WTC11 (cell line): ENCODE data around the gene GZMM. TPM values are rescaled to one million over a fixed set of nuclear protein-coding genes. Genes with fewer than 3 reads are reported as not detected.
A peak's percentile ranks its signal among the peaks of the same experiment; 100 is the strongest.

Experiments used
- ATAC-seq: fragments of 200-7000 bp; cut with Tn5 transposase; 2 replicates; pipeline ENCODE4 v1.10.0; 2021; ENCODE audit warnings: mild to moderate bottlenecking, moderate library complexity
- CTCF ChIA-PET: fragments of 300-600 bp; sonication (Branson Sonifier 250); formaldehyde crosslinking; loops from one replicate; lab custom pipeline; 2021; ENCODE audit warnings: antibody characterized with exemption; lab: Charles Lee
- POLR2A ChIA-PET: fragments of 350-600 bp; sonication (Branson Sonifier 250); formaldehyde crosslinking; loops from one replicate; lab custom pipeline; 2021; ENCODE audit warnings: antibody characterized with exemption; lab: Charles Lee
- DNase-seq: peaks from one replicate; pipeline ENCODE4 v3.0.0; 2021; ENCODE audit warnings: low spot score
- H3K27ac Mint-ChIP-seq: 2 replicates; pipeline ENCODE4 v1.8.0; 2021; ENCODE audit warnings: mixed read lengths
- H3K27me3 Mint-ChIP-seq: 2 replicates; pipeline ENCODE4 v1.8.0; 2021; ENCODE audit warnings: low read depth, mild to moderate bottlenecking, moderate library complexity, mixed read lengths
- H3K36me3 Mint-ChIP-seq: 2 replicates; pipeline ENCODE4 v1.8.0; 2021; ENCODE audit warnings: mixed read lengths
- H3K4me1 Mint-ChIP-seq: 2 replicates; pipeline ENCODE4 v1.8.0; 2022; ENCODE audit warnings: mixed read lengths
- H3K4me3 Mint-ChIP-seq: 2 replicates; pipeline ENCODE4 v1.8.0; 2021; ENCODE audit warnings: mild to moderate bottlenecking, moderate library complexity, mixed read lengths
- H3K9me3 Mint-ChIP-seq: 2 replicates; pipeline ENCODE4 v1.8.0; 2021; ENCODE audit warnings: mixed read lengths
- ATF1 ChIP-seq: sonication (generic); formaldehyde crosslinking; IDR thresholded peaks from 2 replicates; pipeline ENCODE4 v1.8.1; 2023; ENCODE audit warnings: mild to moderate bottlenecking, moderate library complexity, missing genetic modification reagents
- ELF4 ChIP-seq: sonication (generic); formaldehyde crosslinking; IDR thresholded peaks from 2 replicates; pipeline ENCODE4 v1.8.1; 2022; ENCODE audit warnings: low read depth, mild to moderate bottlenecking, moderate library complexity, missing genetic modification reagents
- EMX1 ChIP-seq: fragments of 250-450 bp; sonication (Bioruptor Pico); IDR thresholded peaks from 2 replicates; pipeline ENCODE4 v1.8.0; 2021; ENCODE audit warnings: mild to moderate bottlenecking
- FOXK1 ChIP-seq: sonication (generic); formaldehyde crosslinking; IDR thresholded peaks from 2 replicates; pipeline ENCODE4 v1.8.0; 2022; ENCODE audit warnings: mild to moderate bottlenecking, moderate library complexity, missing genetic modification reagents
- GTF2I ChIP-seq: fragments of 250-450 bp; sonication (Bioruptor Pico); conservative IDR thresholded peaks from 2 replicates; pipeline ENCODE4 v1.4.0; 2021; ENCODE audit warnings: mild to moderate bottlenecking
- MXD4 ChIP-seq: fragments of 250-450 bp; sonication (Bioruptor Pico); IDR thresholded peaks from 2 replicates; pipeline ENCODE4 v1.8.0; 2021; ENCODE audit warnings: mild to moderate bottlenecking, moderate library complexity, borderline replicate concordance
- NFYB ChIP-seq: sonication (generic); formaldehyde crosslinking; conservative IDR thresholded peaks from 2 replicates; pipeline ENCODE4 v1.8.0; 2022; ENCODE audit warnings: low read depth, missing genetic modification reagents
- NR3C1 ChIP-seq: sonication (generic); formaldehyde crosslinking; conservative IDR thresholded peaks from 2 replicates; pipeline ENCODE4 v1.8.1; 2023; ENCODE audit warnings: low read depth, mild to moderate bottlenecking, missing genetic modification reagents
- OVOL2 ChIP-seq: fragments of 250-450 bp; sonication (Bioruptor Pico); IDR thresholded peaks from 2 replicates; pipeline ENCODE4 v1.9.0; 2021; ENCODE audit warnings: mild to moderate bottlenecking, borderline replicate concordance
- SMAD4 ChIP-seq: sonication (generic); formaldehyde crosslinking; IDR thresholded peaks from 2 replicates; pipeline ENCODE4 v1.8.0; 2022; ENCODE audit warnings: mild to moderate bottlenecking, missing genetic modification reagents
- SP1 ChIP-seq: sonication (generic); formaldehyde crosslinking; conservative IDR thresholded peaks from 2 replicates; pipeline ENCODE4 v1.8.1; 2022; ENCODE audit warnings: missing genetic modification reagents
- ZNF671 ChIP-seq: fragments of 250-450 bp; sonication (Bioruptor Pico); IDR thresholded peaks from 2 replicates; pipeline ENCODE4 v1.8.0; 2021; ENCODE audit warnings: mild to moderate bottlenecking
- total RNA-seq: library from RNA; stranded (reverse); gene quantifications from 3 replicates; pipeline ENCODE4 v1.2.3, GENCODE V29; 2021
- TF ChIP-seq, protein P1 (sequence below): sonication (generic); formaldehyde crosslinking; IDR thresholded peaks from 2 replicates; pipeline ENCODE4 v1.8.0; 2022; ENCODE audit warnings: mild to moderate bottlenecking, missing genetic modification reagents
- TF ChIP-seq, protein P2 (sequence below): sonication (generic); formaldehyde crosslinking; IDR thresholded peaks from 2 replicates; pipeline ENCODE4 v1.8.1; 2023; ENCODE audit warnings: mild to moderate bottlenecking, moderate library complexity, missing genetic modification reagents
- TF ChIP-seq, protein P3 (sequence below): fragments of 200-600 bp; IDR thresholded peaks from 2 replicates; pipeline ENCODE4 v1.8.0; 2022; ENCODE audit warnings: antibody characterized with exemption
- TF ChIP-seq, protein P4 (sequence below): sonication (generic); formaldehyde crosslinking; IDR thresholded peaks from 2 replicates; pipeline ENCODE4 v1.8.0; 2023; ENCODE audit warnings: missing genetic modification reagents, mild to moderate bottlenecking, borderline replicate concordance
- TF ChIP-seq, protein P5 (sequence below): sonication (generic); formaldehyde crosslinking; IDR thresholded peaks from 2 replicates; pipeline ENCODE4 v1.8.1; 2022; ENCODE audit warnings: low read depth, missing genetic modification reagents, borderline replicate concordance
- TF ChIP-seq, protein P6 (sequence below): fragments of 250-450 bp; sonication (Bioruptor Pico); IDR thresholded peaks from 2 replicates; pipeline ENCODE4 v1.8.0; 2021; ENCODE audit warnings: mild to moderate bottlenecking
- TF ChIP-seq, protein P7 (sequence below): sonication (generic); formaldehyde crosslinking; conservative IDR thresholded peaks from 2 replicates; pipeline ENCODE4 v1.8.1; 2022; ENCODE audit warnings: mild to moderate bottlenecking, missing genetic modification reagents
- TF ChIP-seq, protein P8 (sequence below): fragments of 250-450 bp; sonication (Bioruptor Pico); IDR thresholded peaks from 2 replicates; pipeline ENCODE4 v1.9.0; 2021; ENCODE audit warnings: mild to moderate bottlenecking

GZMM gene
- total RNA-seq, 1 experiment from 2014 or later = 0.68 TPM

DNA sequence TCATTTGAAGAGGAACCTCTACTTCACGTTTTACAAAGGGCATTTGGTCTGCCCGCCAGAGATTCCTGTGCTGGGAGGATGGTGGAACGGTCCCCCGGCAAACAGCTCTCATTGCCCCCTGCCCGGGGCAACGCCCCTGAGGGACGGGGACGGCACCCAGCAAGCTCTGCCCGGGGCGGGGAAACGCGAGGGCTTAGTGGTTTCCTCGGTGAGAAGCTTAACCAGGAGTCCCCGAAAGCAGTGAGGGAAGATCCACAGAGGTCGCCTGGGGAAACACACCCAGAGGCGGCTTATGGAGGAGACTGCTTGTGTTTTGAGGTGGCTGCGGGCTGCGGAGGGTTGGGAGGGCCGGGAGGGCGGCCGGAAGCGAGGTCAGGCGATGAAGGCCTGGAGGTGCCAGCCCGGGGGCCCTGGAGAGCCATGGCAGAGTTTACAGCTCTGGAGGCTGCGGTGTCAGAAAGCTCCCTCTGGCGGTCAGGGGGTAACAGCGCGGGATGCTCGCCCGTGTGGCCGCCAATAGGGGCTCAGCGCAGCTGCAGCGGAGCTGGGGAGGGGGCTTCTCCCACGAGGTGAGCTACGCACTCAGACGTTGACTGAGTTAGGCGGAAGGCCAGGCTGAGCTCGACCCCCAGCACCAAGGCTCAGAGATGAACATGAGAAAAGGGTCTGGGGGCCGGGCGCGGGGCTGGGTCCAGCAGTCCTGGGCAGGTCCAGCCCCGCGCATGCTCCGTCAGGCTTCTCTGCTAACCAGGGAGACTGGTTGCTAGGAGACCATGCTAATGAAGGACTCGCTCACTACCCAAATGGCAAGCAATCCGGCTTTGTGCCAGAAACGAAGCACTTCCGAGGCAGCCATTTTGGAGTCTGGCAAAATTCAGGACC is 37.2 kb upstream of the GZMM start:
- POLR2A ChIA-PET = interaction anchor here (1.0 to 1.3 kb wide), 5 partner anchors 12 to 159 kb away, joined by 3 to 8 read pairs (median 3); partner anchors contain the start of gene CDC34
- Mint-ChIP-seq H3K36me3 (peaks cover 13% of the 10 kb centered on the region), H3K27ac (peak overlapping the region; percentile 100), H3K4me3 (peak overlapping the region; percentile 93), H3K4me1 (peaks cover 17% of the 10 kb centered on the region), H3K27me3 (peaks cover 17% of the 10 kb centered on the region), H3K9me3 (peaks cover 8% of the 10 kb centered on the region; the same call in 1 of the 2 replicates)
- DNase-seq = peak; percentile 91
- CTCF ChIA-PET = interaction anchor here (0.5 to 2.3 kb wide), 45 partner anchors 9 to 757 kb away, joined by 3 to 57 read pairs (median 4); partner anchors contain the start of genes CDC34, MADCAM1 and SHC2
- ATAC-seq = peak; percentile 72
- TF ChIP-seq, protein P1, sequence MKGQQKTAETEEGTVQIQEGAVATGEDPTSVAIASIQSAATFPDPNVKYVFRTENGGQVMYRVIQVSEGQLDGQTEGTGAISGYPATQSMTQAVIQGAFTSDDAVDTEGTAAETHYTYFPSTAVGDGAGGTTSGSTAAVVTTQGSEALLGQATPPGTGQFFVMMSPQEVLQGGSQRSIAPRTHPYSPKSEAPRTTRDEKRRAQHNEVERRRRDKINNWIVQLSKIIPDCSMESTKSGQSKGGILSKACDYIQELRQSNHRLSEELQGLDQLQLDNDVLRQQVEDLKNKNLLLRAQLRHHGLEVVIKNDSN (CRISPR knock-in tag) = peak; percentile 35; the same call in 1 of the 2 replicates
- TF ChIP-seq, protein P2, sequence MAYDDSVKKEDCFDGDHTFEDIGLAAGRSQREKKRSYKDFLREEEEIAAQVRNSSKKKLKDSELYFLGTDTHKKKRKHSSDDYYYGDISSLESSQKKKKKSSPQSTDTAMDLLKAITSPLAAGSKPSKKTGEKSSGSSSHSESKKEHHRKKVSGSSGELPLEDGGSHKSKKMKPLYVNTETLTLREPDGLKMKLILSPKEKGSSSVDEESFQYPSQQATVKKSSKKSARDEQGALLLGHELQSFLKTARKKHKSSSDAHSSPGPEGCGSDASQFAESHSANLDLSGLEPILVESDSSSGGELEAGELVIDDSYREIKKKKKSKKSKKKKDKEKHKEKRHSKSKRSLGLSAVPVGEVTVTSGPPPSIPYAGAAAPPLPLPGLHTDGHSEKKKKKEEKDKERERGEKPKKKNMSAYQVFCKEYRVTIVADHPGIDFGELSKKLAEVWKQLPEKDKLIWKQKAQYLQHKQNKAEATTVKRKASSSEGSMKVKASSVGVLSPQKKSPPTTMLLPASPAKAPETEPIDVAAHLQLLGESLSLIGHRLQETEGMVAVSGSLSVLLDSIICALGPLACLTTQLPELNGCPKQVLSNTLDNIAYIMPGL (CRISPR knock-in tag) = peak; percentile 90
- TF ChIP-seq NFYB (CRISPR knock-in tag) (0 out of 2 replicates have a peak, but pooled peaks have one; percentile 11), ATF1 (CRISPR knock-in tag) (no peak), ZNF671 (CRISPR knock-in tag) (no peak), GTF2I (0 out of 2 replicates have a peak, but pooled peaks have one; percentile 46), SMAD4 (CRISPR knock-in tag) (no peak), MXD4 (CRISPR knock-in tag) (no peak), SP1 (peak; percentile 49; the same call in 1 of the 2 replicates), FOXK1 (CRISPR knock-in tag) (peak; percentile 26; the same call in 1 of the 2 replicates), EMX1 (CRISPR knock-in tag) (no peak), OVOL2 (CRISPR knock-in tag) (no peak), ELF4 (CRISPR knock-in tag) (0 out of 2 replicates have a peak, but pooled peaks have one; percentile 35), NR3C1 (CRISPR knock-in tag) (no peak)
- TF ChIP-seq, protein P3, sequence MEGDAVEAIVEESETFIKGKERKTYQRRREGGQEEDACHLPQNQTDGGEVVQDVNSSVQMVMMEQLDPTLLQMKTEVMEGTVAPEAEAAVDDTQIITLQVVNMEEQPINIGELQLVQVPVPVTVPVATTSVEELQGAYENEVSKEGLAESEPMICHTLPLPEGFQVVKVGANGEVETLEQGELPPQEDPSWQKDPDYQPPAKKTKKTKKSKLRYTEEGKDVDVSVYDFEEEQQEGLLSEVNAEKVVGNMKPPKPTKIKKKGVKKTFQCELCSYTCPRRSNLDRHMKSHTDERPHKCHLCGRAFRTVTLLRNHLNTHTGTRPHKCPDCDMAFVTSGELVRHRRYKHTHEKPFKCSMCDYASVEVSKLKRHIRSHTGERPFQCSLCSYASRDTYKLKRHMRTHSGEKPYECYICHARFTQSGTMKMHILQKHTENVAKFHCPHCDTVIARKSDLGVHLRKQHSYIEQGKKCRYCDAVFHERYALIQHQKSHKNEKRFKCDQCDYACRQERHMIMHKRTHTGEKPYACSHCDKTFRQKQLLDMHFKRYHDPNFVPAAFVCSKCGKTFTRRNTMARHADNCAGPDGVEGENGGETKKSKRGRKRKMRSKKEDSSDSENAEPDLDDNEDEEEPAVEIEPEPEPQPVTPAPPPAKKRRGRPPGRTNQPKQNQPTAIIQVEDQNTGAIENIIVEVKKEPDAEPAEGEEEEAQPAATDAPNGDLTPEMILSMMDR = peak; percentile 84
- TF ChIP-seq, protein P4, sequence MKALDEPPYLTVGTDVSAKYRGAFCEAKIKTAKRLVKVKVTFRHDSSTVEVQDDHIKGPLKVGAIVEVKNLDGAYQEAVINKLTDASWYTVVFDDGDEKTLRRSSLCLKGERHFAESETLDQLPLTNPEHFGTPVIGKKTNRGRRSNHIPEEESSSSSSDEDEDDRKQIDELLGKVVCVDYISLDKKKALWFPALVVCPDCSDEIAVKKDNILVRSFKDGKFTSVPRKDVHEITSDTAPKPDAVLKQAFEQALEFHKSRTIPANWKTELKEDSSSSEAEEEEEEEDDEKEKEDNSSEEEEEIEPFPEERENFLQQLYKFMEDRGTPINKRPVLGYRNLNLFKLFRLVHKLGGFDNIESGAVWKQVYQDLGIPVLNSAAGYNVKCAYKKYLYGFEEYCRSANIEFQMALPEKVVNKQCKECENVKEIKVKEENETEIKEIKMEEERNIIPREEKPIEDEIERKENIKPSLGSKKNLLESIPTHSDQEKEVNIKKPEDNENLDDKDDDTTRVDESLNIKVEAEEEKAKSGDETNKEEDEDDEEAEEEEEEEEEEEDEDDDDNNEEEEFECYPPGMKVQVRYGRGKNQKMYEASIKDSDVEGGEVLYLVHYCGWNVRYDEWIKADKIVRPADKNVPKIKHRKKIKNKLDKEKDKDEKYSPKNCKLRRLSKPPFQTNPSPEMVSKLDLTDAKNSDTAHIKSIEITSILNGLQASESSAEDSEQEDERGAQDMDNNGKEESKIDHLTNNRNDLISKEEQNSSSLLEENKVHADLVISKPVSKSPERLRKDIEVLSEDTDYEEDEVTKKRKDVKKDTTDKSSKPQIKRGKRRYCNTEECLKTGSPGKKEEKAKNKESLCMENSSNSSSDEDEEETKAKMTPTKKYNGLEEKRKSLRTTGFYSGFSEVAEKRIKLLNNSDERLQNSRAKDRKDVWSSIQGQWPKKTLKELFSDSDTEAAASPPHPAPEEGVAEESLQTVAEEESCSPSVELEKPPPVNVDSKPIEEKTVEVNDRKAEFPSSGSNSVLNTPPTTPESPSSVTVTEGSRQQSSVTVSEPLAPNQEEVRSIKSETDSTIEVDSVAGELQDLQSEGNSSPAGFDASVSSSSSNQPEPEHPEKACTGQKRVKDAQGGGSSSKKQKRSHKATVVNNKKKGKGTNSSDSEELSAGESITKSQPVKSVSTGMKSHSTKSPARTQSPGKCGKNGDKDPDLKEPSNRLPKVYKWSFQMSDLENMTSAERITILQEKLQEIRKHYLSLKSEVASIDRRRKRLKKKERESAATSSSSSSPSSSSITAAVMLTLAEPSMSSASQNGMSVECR (CRISPR knock-in tag) = peak; percentile 70; the same call in 1 of the 2 replicates
- TF ChIP-seq, protein P5, sequence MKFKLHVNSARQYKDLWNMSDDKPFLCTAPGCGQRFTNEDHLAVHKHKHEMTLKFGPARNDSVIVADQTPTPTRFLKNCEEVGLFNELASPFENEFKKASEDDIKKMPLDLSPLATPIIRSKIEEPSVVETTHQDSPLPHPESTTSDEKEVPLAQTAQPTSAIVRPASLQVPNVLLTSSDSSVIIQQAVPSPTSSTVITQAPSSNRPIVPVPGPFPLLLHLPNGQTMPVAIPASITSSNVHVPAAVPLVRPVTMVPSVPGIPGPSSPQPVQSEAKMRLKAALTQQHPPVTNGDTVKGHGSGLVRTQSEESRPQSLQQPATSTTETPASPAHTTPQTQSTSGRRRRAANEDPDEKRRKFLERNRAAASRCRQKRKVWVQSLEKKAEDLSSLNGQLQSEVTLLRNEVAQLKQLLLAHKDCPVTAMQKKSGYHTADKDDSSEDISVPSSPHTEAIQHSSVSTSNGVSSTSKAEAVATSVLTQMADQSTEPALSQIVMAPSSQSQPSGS (CRISPR knock-in tag) = no peak
- TF ChIP-seq, protein P6, sequence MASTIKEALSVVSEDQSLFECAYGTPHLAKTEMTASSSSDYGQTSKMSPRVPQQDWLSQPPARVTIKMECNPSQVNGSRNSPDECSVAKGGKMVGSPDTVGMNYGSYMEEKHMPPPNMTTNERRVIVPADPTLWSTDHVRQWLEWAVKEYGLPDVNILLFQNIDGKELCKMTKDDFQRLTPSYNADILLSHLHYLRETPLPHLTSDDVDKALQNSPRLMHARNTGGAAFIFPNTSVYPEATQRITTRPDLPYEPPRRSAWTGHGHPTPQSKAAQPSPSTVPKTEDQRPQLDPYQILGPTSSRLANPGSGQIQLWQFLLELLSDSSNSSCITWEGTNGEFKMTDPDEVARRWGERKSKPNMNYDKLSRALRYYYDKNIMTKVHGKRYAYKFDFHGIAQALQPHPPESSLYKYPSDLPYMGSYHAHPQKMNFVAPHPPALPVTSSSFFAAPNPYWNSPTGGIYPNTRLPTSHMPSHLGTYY = no peak
- TF ChIP-seq, protein P7, sequence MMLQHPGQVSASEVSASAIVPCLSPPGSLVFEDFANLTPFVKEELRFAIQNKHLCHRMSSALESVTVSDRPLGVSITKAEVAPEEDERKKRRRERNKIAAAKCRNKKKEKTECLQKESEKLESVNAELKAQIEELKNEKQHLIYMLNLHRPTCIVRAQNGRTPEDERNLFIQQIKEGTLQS (CRISPR knock-in tag) = no peak
- TF ChIP-seq, protein P8, sequence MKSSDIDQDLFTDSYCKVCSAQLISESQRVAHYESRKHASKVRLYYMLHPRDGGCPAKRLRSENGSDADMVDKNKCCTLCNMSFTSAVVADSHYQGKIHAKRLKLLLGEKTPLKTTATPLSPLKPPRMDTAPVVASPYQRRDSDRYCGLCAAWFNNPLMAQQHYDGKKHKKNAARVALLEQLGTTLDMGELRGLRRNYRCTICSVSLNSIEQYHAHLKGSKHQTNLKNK (CRISPR knock-in tag) = no peak
